Right atrium auricular region (tissue), 2 donors: ENCODE results near the gene EPB41. TPM values are rescaled to one million over a fixed set of nuclear protein-coding genes. Genes with fewer than 3 reads are reported as not detected.

Experiments
- DNase-seq: peaks from one replicate; pipeline ENCODE4 v3.0.0-alpha.2; 2019; ENCODE audit warnings: low spot score
- H3K27ac ChIP-seq, 2 donors: fragments of 200-600 bp; sonication (generic); 1 replicate in 1 of 2; 2 replicates in 1 of 2; pipeline ENCODE4 v1.5.1; 2016 to 2019
- H3K27me3 ChIP-seq, 2 donors: fragments of 200-600 bp; sonication (generic); one replicate each; pipeline versions ENCODE4 v1.5.1 to v1.6.0; 2017 to 2019
- H3K36me3 ChIP-seq: fragments of 200-600 bp; sonication (generic); one replicate; pipeline ENCODE4 v1.5.1; 2016
- H3K4me1 ChIP-seq, 2 donors: fragments of 200-600 bp; sonication (generic); one replicate each; pipeline versions ENCODE4 v1.5.1 to v1.6.0; 2017 to 2019
- H3K4me3 ChIP-seq, 2 donors: fragments of 200-600 bp; sonication (generic); 1 replicate in 1 of 2; 2 replicates in 1 of 2; pipeline ENCODE4 v1.5.1; 2017 to 2019; ENCODE audit warnings: mild to moderate bottlenecking in 1 of 2, moderate library complexity in 1 of 2
- H3K9me3 ChIP-seq, 2 donors: fragments of 200-600 bp; sonication (generic); one replicate each; pipeline ENCODE4 v1.5.1; 2019
- total RNA-seq, 2 donors: library from RNA; depleted of rRNA; stranded (reverse); fragments of >200 nt; gene quantifications; one replicate each; pipeline ENCODE4 v1.1.0, GENCODE V29; 2016
- TF ChIP-seq, protein P1 (sequence below), 2 donors: fragments of 200-600 bp; sonication (generic); IDR thresholded peaks; one replicate each; pipeline ENCODE4 v1.5.1; 2019; ENCODE audit warnings: antibody characterized with exemption in 2 of 2

EPB41 gene
- total RNA-seq, 2 donors from 2014 or later, result 19.1 to 25.4 TPM

DNA sequence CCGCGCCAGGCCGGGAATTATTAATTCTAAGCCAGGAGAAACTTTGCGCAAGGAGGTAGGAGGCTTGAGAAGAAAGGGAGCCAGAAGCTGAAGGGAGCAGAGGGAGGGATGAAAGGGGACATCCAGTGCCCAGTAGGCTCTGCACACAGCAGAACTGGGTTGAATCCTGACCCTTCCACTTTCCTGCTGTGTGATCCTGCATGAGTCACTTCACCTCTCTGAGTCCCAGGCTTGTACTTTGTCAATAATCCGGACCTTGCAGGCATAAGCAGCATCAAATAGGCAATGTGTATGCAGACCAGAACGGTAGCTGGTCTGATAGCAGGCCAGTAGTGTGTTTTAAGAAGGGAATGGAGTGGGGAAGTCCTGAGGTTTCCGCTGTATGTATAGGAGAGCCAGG, 25.5 kb upstream of the EPB41 start:
- H3K9me3 ChIP-seq, result no peaks in the 10 kb centered on the region
- peaks cover 0 to 35% of the 10 kb centered on the region in 2 donors for H3K4me1 ChIP-seq
- H3K36me3 ChIP-seq, result no peaks in the 10 kb centered on the region

DNA sequence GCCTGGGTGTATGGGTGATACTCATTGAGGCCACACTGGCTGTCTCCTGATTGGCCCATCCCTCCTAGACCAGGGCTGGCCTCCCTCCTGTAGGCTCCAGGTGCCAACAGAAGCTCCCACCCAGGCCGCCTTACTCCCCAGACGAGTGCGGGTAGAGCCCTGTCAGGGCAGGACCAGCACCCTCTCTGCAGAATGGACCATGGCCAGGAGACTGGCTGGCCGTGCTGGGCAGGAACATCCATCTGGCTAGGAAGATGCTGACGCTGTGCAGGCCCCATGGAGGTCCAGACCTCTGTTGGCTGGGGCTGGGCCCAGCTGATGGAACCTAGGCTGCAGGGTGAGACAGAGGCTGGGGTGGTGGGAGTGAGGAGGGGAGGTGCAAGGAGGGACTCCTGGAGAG, 25.0 kb upstream of the EPB41 start:
- Histone ChIP-seq H3K4me3 (no peak overlapping the region), H3K9me3 (no peaks in the 10 kb centered on the region), H3K27me3 (no peaks in the 10 kb centered on the region), H3K4me1 (peaks cover 0 to 30% of the 10 kb centered on the region in 2 donors), H3K36me3 (no peaks in the 10 kb centered on the region), H3K27ac (no peak overlapping the region)
- TF ChIP-seq, protein P1, sequence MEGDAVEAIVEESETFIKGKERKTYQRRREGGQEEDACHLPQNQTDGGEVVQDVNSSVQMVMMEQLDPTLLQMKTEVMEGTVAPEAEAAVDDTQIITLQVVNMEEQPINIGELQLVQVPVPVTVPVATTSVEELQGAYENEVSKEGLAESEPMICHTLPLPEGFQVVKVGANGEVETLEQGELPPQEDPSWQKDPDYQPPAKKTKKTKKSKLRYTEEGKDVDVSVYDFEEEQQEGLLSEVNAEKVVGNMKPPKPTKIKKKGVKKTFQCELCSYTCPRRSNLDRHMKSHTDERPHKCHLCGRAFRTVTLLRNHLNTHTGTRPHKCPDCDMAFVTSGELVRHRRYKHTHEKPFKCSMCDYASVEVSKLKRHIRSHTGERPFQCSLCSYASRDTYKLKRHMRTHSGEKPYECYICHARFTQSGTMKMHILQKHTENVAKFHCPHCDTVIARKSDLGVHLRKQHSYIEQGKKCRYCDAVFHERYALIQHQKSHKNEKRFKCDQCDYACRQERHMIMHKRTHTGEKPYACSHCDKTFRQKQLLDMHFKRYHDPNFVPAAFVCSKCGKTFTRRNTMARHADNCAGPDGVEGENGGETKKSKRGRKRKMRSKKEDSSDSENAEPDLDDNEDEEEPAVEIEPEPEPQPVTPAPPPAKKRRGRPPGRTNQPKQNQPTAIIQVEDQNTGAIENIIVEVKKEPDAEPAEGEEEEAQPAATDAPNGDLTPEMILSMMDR (IDR thresholded peaks at IDR 0.05), result no peak
- no peak for DNase-seq

More for the DNA sequence above, 25.5 kb upstream of the EPB41 start:
- Histone ChIP-seq H3K4me3 (no peak overlapping the region), H3K27me3 (no peaks in the 10 kb centered on the region), H3K27ac (no peak overlapping the region)
- TF ChIP-seq, protein P1 (IDR thresholded peaks at IDR 0.05), result no peak
- DNase-seq, result no peak

DNA sequence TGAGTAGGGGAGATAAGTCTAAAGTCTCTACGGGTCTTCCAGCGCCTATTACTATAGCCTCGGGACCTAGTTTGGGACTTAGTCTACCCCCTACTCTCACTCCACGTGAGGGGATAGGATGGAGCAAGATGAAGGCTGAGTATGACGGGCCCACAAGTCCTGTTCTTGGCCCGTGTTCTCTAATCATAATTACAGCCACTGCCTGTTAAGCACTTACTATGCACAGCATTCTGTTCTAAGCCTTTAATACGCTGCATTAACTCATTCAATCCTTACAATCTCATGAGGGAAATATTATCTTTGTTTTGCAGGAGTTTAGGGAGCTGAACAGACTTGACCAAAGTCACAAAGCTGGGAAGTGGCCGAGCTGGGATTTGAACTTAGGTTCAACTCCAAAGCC, 23.9 kb upstream of the EPB41 start:
- Histone ChIP-seq H3K27me3 (no peaks in the 10 kb centered on the region), H3K27ac (no peak overlapping the region), H3K9me3 (no peaks in the 10 kb centered on the region), H3K4me3 (no peak overlapping the region), H3K4me1 (peaks cover 0 to 19% of the 10 kb centered on the region in 2 donors), H3K36me3 (no peaks in the 10 kb centered on the region)
- DNase-seq, result no peak
- TF ChIP-seq, protein P1 (IDR thresholded peaks at IDR 0.05), result no peak

- TF ChIP-seq, protein P1 (IDR thresholded peaks at IDR 0.05), result no peak
- no peak overlapping the region for H3K4me3 ChIP-seq
- no peak for DNase-seq
- H3K27me3 ChIP-seq, result no peaks in the 10 kb centered on the region
- H3K27ac ChIP-seq, result no peak overlapping the region
- H3K9me3 ChIP-seq, result no peaks in the 10 kb centered on the region
- no peaks in the 10 kb centered on the region for H3K36me3 ChIP-seq
- H3K4me1 ChIP-seq, result peaks cover 0 to 16% of the 10 kb centered on the region in 2 donors
Observed at GRCh38 chr1:28890836-28891235, 23.5 kb upstream of the EPB41 start.

DNA sequence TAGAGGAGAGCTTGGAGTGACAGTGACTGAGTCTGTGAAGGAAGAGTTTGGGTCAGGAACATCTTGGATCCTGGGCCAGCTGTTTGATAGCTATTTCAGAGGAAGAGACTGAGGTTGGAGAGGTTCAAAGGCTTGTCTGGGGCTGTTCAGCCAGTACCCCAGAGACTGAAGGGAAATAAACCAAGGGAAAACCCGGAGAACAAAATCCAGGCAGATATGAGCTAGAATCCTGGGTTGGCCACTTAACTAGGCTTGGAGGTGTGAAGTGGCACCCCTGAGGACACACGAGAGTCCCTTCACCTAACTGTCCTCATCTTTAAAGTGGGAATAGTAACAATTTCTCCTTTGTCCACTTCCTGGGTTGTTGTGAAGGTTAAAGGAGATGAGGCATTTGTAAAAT, 23.1 kb upstream of the EPB41 start:
- Histone ChIP-seq H3K27me3 (no peaks in the 10 kb centered on the region), H3K4me3 (no peak overlapping the region), H3K9me3 (no peaks in the 10 kb centered on the region), H3K27ac (no peak overlapping the region), H3K4me1 (peaks cover 0 to 12% of the 10 kb centered on the region in 2 donors), H3K36me3 (no peaks in the 10 kb centered on the region)
- DNase-seq, result no peak
- TF ChIP-seq, protein P1 (IDR thresholded peaks at IDR 0.05), result no peak

GRCh38 chr1:28893403-28894102, 20.8 kb upstream of the EPB41 start:
- Histone ChIP-seq H3K27me3 (no peaks in the 10 kb centered on the region), H3K27ac (no peak overlapping the region), H3K36me3 (no peaks in the 10 kb centered on the region), H3K4me3 (no peak overlapping the region), H3K4me1 (peaks cover 0 to 4% of the 10 kb centered on the region in 2 donors), H3K9me3 (no peaks in the 10 kb centered on the region)
- TF ChIP-seq, protein P1 (IDR thresholded peaks at IDR 0.05), result no peak
- DNase-seq, result no peak
